Spleen (tissue), 11 donors: Measurements from ENCODE around the gene SAT1. TPM values are rescaled to one million over a fixed set of nuclear protein-coding genes. Genes with fewer than 3 reads are reported as not detected.

Experiments used
- DNase-seq: peaks from one replicate; pipeline ENCODE4 v3.0.0-alpha.2; 2020
- H3K27ac ChIP-seq, 8 donors: fragments of 200-600 bp; sonication (generic) in 7 of 8; 1 replicate in 4 of 8; 2 replicates in 4 of 8; pipeline versions ENCODE4 v1.5.0 to v1.8.0; 2016 to 2021; ENCODE audit warnings: inconsistent platforms in 4 of 8, mild to moderate bottlenecking in 4 of 8, moderate library complexity in 1 of 8
- H3K27me3 ChIP-seq, 7 donors: fragments of 200-600 bp; sonication (generic) in 6 of 7; replicated peaks in 1 of 7; 1 replicate in 4 of 7; 2 replicates in 3 of 7; pipeline versions ENCODE4 v1.5.0 to v1.8.0; 2016 to 2021; ENCODE audit warnings: inconsistent platforms in 3 of 7, mild to moderate bottlenecking in 1 of 7
- H3K36me3 ChIP-seq, 6 donors: fragments of 200-600 bp; sonication (generic) in 5 of 6; 1 replicate in 4 of 6; 2 replicates in 2 of 6; pipeline versions ENCODE4 v1.5.0 to v1.8.0; 2016 to 2021; ENCODE audit warnings: inconsistent platforms in 2 of 6
- H3K4me1 ChIP-seq, 6 donors: fragments of 200-600 bp; sonication (generic) in 5 of 6; 1 replicate in 3 of 6; 2 replicates in 3 of 6; pipeline versions ENCODE4 v1.5.0 to v1.8.0; 2016 to 2021; ENCODE audit warnings: inconsistent platforms in 3 of 6
- H3K4me3 ChIP-seq, 8 donors: fragments of 200-600 bp; sonication (generic) in 7 of 8; 1 replicate in 4 of 8; 2 replicates in 4 of 8; pipeline versions ENCODE4 v1.5.0 to v1.8.0; 2016 to 2021; ENCODE audit warnings: inconsistent platforms in 4 of 8, mild to moderate bottlenecking in 4 of 8, moderate library complexity in 2 of 8
- H3K9me3 ChIP-seq, 8 donors: fragments of 200-600 bp; sonication (generic) in 7 of 8; 1 replicate in 4 of 8; 2 replicates in 4 of 8; pipeline versions ENCODE4 v1.5.0 to v1.8.0; 2016 to 2021; ENCODE audit warnings: inconsistent platforms in 4 of 8
- CTCF ChIP-seq, 11 experiments: fragments of 200-600 bp in 7 of 11; fragments of 450-650 bp in 4 of 11; sonication (generic) in 4 of 11; IDR thresholded peaks in 8 of 11; conservative IDR thresholded peaks in 3 of 11; 1 replicate in 7 of 11; 2 replicates in 4 of 11; pipeline versions ENCODE4 v1.4.0 to v1.8.0; 2016 to 2021; ENCODE audit warnings: antibody characterized with exemption in 11 of 11, inconsistent platforms in 4 of 11, mild to moderate bottlenecking in 1 of 11
- POLR2A ChIP-seq, 3 donors: fragments of 450-650 bp; IDR thresholded peaks; one replicate each; pipeline ENCODE4 v1.5.1; 2017; ENCODE audit warnings: antibody characterized with exemption in 3 of 3, mild to moderate bottlenecking in 1 of 3
- POLR2AphosphoS5 ChIP-seq, 3 donors: sonication (generic); formaldehyde crosslinking; IDR thresholded peaks; one replicate each; pipeline ENCODE4 v1.5.1; 2017; ENCODE audit warnings: antibody characterized with exemption in 3 of 3
- WGBS, 5 donors: extraction: QIAGEN DNeasy Blood & Tissue Kit in 3 of 5; methylation state at CpG; one replicate each; pipeline versions ENCODE4 v1.1.5 to v1.1.7; 2013 to 2018; 5-methylcytosine and 5-hydroxymethylcytosine counted together
- intact Hi-C: fragments of 100-400 bp; cut with DNase I; formaldehyde crosslinking; loops from one replicate; pipeline ENCODE4 v1.15.0; 2023; ENCODE audit warnings: low total_unique reads
- polyA plus RNA-seq, 3 donors: library from polyadenylated mRNA; stranded (reverse); fragments of 200-250 nt; gene quantifications; one replicate each; pipeline ENCODE4 v1.2.1, GENCODE V29; 2013
- total RNA-seq, 7 donors: library from RNA; depleted of rRNA in 3 of 7; stranded (reverse); fragments of >200 nt in 3 of 7; fragmentation: NEBNext Ultra II Directional in 4 of 7; extraction: Animal tissue kit (Norgen Biotek cat#: 25700) in 4 of 7; gene quantifications; one replicate each; pipeline versions ENCODE4 v1.1.0 to v1.2.1, GENCODE V29; 2016 to 2021
- donor health status: healthy with polysubstance abuse.
- donor health status: DM: no; HTN: no; CAD: no; lungs with moderate emphysema.
- donor health status: DM: no; HTN: no; CAD: no.
- donor health status: Bipolar disorder and iron deficiency.
- donor health status: healthy.
- donor health status: DM: no; HTN: no; CAD: no.
- donor health status: DM: yes; HTN: yes; CAD: no.

SAT1 gene
- total and polyA plus RNA-seq, 10 donors, result 714 to 2,832 (median 981) TPM

- TF ChIP-seq POLR2A (IDR thresholded peaks at IDR 0.05), result no peak
- no peak for TF ChIP-seq CTCF (IDR thresholded peaks at IDR 0.05 in 8 of 11, conservative IDR thresholded peaks at IDR 0.05 in 3 of 11)
- 75 to 89% (median 80%) methylated on average over 4 of the region's 4 CpGs for WGBS, 5 donors
- peak; percentile 48 for DNase-seq
- peaks cover 0 to 12% (median 0%) of the 10 kb centered on the region in 6 donors for H3K4me1 ChIP-seq
- no peak overlapping the region for H3K4me3 ChIP-seq
- intact Hi-C loops, result no loop called here
- no peaks in the 10 kb centered on the region for H3K36me3 ChIP-seq
- peaks cover 0 to 6% (median 0%) of the 10 kb centered on the region in 8 donors for H3K9me3 ChIP-seq
- H3K27me3 ChIP-seq, result no peaks in the 10 kb centered on the region
- H3K27ac ChIP-seq, result no peak overlapping the region
These were observed 33.2 kb downstream of the SAT1 start for GRCh38 chrX:23816179-23816578.

- Histone ChIP-seq H3K27ac (peak overlapping the region in 2 of 8 donors; percentile 25 to 73), H3K27me3 (peaks cover 0 to 2% (median 0%) of the 10 kb centered on the region in 7 donors), H3K36me3 (no peaks in the 10 kb centered on the region), H3K9me3 (peaks cover 0 to 6% (median 0%) of the 10 kb centered on the region in 8 donors), H3K4me1 (peaks cover 0 to 8% (median 0%) of the 10 kb centered on the region in 6 donors), H3K4me3 (no peak overlapping the region)
- DNase-seq, result no peak
- TF ChIP-seq CTCF (IDR thresholded peaks at IDR 0.05 in 8 of 11, conservative IDR thresholded peaks at IDR 0.05 in 3 of 11) (no peak), POLR2AphosphoS5 (IDR thresholded peaks at IDR 0.05) (no peak), POLR2A (IDR thresholded peaks at IDR 0.05) (no peak)
- intact Hi-C loops, result no loop called here
- WGBS, 5 donors, result 91 to 97% (median 95%) methylated on average over 3 of the region's 3 CpGs
These were observed 35.0 kb downstream of the SAT1 start for GRCh38 chrX:23817979-23818336.

GRCh38 chrX:23819385-23820234 lies 36.6 kb downstream of the SAT1 start:
- no peaks in the 10 kb centered on the region for H3K9me3 ChIP-seq
- no peak for TF ChIP-seq POLR2AphosphoS5 (IDR thresholded peaks at IDR 0.05)
- no peak for TF ChIP-seq POLR2A (IDR thresholded peaks at IDR 0.05)
- no peak for TF ChIP-seq CTCF (IDR thresholded peaks at IDR 0.05 in 8 of 11, conservative IDR thresholded peaks at IDR 0.05 in 3 of 11)
- no peak overlapping the region for H3K27ac ChIP-seq
- H3K4me1 ChIP-seq, result peaks cover 0 to 8% (median 0%) of the 10 kb centered on the region in 6 donors
- intact Hi-C loops, result no loop called here
- H3K4me3 ChIP-seq, result no peak overlapping the region
- H3K27me3 ChIP-seq, result peaks cover 0 to 6% (median 0%) of the 10 kb centered on the region in 7 donors
- WGBS, 5 donors, result 85 to 95% (median 88%) methylated on average over 9 to 10 of the region's 10 CpGs
- no peak for DNase-seq
- no peaks in the 10 kb centered on the region for H3K36me3 ChIP-seq

- Histone ChIP-seq H3K4me1 (peaks cover 0 to 8% (median 0%) of the 10 kb centered on the region in 6 donors), H3K36me3 (no peaks in the 10 kb centered on the region), H3K4me3 (no peak overlapping the region), H3K9me3 (no peaks in the 10 kb centered on the region), H3K27me3 (peaks cover 0 to 6% (median 0%) of the 10 kb centered on the region in 7 donors), H3K27ac (no peak overlapping the region)
- TF ChIP-seq POLR2AphosphoS5 (IDR thresholded peaks at IDR 0.05), result no peak
- no peak for TF ChIP-seq POLR2A (IDR thresholded peaks at IDR 0.05)
- TF ChIP-seq CTCF (IDR thresholded peaks at IDR 0.05 in 8 of 11, conservative IDR thresholded peaks at IDR 0.05 in 3 of 11), result no peak
- 74 to 86% (median 80%) methylated on average over 6 of the region's 6 CpGs for WGBS, 5 donors
- no peak for DNase-seq
- intact Hi-C loops, result no loop called here
These were observed 37.3 kb downstream of the SAT1 start for GRCh38 chrX:23820235-23820782.
